ENCODE results near the gene AKAP11. TPM values are rescaled to one million over a fixed set of nuclear protein-coding genes. Genes with fewer than 3 reads are reported as not detected.

Gene AKAP11
- total RNA-seq, 1 donor from 2014 or later: 19.8 TPM

DNA sequence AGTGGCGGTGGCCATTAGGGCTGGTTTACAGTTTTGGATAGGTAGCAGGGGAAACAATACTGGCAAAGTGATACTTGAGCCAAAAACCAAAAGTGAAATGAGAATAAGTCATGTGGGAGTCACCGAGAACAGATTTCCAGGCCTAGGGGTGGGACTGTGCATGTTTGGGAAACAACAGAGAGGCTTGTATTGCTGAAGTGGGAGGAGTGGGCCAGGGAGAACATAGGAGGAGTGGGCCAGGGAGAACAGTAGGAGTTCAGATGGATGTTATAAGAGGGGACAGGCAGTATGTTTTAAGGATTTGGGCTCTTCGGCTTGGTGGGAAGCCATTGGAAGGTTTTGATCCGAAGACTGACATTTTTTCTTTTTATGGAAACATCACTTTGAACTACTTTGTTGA is 35.5 kb downstream of the AKAP11 start:
- H3K27me3 ChIP-seq (ENCODE audit: control insufficient read depth, insufficient read depth, low read length): no peaks in the 10 kb centered on the region
- H3K4me3 ChIP-seq (ENCODE audit: low read depth, low read length): no peak overlapping the region
- no peak for DNase-seq (ENCODE audit: low read depth)
- H3K36me3 ChIP-seq (ENCODE audit: control insufficient read depth, insufficient read depth, low read length): peaks cover 1% of the 10 kb centered on the region
- TF ChIP-seq, protein P1, sequence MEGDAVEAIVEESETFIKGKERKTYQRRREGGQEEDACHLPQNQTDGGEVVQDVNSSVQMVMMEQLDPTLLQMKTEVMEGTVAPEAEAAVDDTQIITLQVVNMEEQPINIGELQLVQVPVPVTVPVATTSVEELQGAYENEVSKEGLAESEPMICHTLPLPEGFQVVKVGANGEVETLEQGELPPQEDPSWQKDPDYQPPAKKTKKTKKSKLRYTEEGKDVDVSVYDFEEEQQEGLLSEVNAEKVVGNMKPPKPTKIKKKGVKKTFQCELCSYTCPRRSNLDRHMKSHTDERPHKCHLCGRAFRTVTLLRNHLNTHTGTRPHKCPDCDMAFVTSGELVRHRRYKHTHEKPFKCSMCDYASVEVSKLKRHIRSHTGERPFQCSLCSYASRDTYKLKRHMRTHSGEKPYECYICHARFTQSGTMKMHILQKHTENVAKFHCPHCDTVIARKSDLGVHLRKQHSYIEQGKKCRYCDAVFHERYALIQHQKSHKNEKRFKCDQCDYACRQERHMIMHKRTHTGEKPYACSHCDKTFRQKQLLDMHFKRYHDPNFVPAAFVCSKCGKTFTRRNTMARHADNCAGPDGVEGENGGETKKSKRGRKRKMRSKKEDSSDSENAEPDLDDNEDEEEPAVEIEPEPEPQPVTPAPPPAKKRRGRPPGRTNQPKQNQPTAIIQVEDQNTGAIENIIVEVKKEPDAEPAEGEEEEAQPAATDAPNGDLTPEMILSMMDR (IDR thresholded peaks at IDR 0.05; ENCODE audit: insufficient read depth, low read length, poor library complexity, severe bottlenecking): no peak

DNA sequence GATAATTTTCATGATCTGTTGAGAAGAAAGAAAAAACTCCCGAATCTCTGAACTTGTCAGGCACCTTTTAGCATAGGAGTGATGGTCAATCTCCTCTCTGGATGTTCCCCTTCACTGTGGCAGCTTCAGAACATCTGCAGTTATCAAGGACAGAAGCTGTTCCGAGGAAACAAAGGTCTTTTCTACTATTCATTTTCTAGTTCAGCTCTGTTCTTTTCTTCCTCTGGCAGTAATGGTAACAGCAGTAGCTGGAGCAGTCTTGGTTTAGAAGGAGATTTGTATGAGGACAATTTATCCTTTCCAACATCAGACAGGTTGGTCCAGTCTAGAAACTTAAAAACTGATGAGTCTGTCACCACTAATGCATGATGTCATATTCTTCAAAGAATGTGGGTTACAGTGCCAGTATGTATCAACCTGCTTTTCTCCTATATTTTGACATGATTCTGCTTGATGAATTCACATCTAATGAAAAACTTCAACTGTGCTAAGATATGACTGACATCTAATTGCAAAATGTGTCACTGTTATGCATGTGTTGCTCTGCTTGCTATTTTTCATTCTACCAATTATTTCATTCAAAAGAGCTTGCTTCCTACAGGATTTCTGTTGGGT is 41.0 kb downstream of the AKAP11 start:
- no peak for DNase-seq (ENCODE audit: low read depth)
- TF ChIP-seq, protein P1 (IDR thresholded peaks at IDR 0.05; ENCODE audit: insufficient read depth, low read length, poor library complexity, severe bottlenecking): no peak

DNA sequence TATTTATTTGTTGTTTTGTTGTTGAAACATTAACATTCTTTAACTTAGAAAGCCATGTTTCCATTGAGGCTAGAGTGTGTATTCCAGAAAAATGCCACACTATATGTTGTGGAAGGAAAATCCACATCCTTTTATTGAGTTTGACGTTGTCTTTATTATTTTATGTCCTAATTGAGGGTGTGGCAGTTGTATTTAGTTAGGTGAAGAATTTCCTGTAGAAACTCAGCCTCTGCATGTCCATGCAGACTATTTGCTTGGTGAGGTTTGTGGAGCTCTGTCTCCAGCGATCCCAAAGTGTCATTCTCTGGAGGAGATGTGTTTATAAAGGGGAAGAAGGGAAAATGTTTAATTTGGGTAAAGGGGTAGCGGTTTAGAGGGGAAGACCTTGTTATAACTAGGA is 46.6 kb downstream of the AKAP11 start:
- no peak for DNase-seq (ENCODE audit: low read depth)
- H3K27me3 ChIP-seq (ENCODE audit: control insufficient read depth, insufficient read depth, low read length): no peaks in the 10 kb centered on the region
- no peak overlapping the region for H3K4me3 ChIP-seq (ENCODE audit: low read depth, low read length)
- TF ChIP-seq, protein P1 (IDR thresholded peaks at IDR 0.05; ENCODE audit: insufficient read depth, low read length, poor library complexity, severe bottlenecking): no peak
- no peaks in the 10 kb centered on the region for H3K36me3 ChIP-seq (ENCODE audit: control insufficient read depth, insufficient read depth, low read length)

More for the DNA sequence above, 41.0 kb downstream of the AKAP11 start:
- Histone ChIP-seq H3K36me3 (ENCODE audit: control insufficient read depth, insufficient read depth, low read length) (no peaks in the 10 kb centered on the region), H3K27me3 (ENCODE audit: control insufficient read depth, insufficient read depth, low read length) (no peaks in the 10 kb centered on the region), H3K4me3 (ENCODE audit: low read depth, low read length) (no peak overlapping the region)

DNA sequence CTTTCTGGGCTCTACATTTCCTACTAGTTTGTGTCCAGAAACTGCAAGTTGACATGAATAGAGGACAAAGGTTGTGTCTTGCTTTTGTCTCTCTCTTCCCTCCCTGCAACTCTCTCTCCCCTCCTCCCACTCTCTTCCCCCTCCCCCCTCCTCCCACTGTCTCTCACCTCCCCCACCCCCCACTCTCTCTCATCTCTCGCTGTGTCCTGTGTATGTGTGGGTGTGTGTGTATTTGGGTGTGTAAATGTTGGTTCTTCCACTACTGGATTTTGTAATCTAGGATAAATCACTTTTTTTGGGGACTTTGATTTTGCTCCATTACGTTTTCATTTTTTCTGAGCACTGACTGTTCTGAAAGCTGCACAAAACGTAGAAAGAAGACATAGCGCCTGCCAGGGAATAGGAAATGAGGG is 48.4 kb downstream of the AKAP11 start:
- TF ChIP-seq, protein P1 (IDR thresholded peaks at IDR 0.05; ENCODE audit: insufficient read depth, low read length, poor library complexity, severe bottlenecking): no peak
- H3K27me3 ChIP-seq (ENCODE audit: control insufficient read depth, insufficient read depth, low read length): no peaks in the 10 kb centered on the region
- H3K36me3 ChIP-seq (ENCODE audit: control insufficient read depth, insufficient read depth, low read length): no peaks in the 10 kb centered on the region
- DNase-seq (ENCODE audit: low read depth): no peak
- no peak overlapping the region for H3K4me3 ChIP-seq (ENCODE audit: low read depth, low read length)

DNA sequence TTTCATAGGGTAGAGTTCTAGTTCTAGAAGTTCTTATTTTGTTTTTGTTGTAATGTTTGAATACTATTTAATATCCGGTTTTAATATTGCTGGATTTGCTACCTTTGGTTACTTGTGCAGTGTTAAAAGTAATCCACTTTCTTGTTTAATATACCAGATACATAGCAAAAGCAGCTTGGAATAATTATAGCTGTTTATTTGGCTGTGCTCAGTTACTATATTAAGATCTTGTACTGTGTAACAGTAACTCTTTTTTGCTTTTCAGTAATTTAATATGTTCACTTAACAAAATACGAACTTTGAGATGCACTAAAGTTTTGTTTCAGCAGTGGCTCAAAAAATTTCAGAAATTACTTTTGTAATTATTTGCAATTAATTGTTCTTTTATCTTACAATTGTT is 50.9 kb downstream of the AKAP11 start:
- no peak for DNase-seq (ENCODE audit: low read depth)
- no peak overlapping the region for H3K4me3 ChIP-seq (ENCODE audit: low read depth, low read length)
- H3K27me3 ChIP-seq (ENCODE audit: control insufficient read depth, insufficient read depth, low read length): no peaks in the 10 kb centered on the region
- no peaks in the 10 kb centered on the region for H3K36me3 ChIP-seq (ENCODE audit: control insufficient read depth, insufficient read depth, low read length)
- TF ChIP-seq, protein P1 (IDR thresholded peaks at IDR 0.05; ENCODE audit: insufficient read depth, low read length, poor library complexity, severe bottlenecking): no peak

DNA sequence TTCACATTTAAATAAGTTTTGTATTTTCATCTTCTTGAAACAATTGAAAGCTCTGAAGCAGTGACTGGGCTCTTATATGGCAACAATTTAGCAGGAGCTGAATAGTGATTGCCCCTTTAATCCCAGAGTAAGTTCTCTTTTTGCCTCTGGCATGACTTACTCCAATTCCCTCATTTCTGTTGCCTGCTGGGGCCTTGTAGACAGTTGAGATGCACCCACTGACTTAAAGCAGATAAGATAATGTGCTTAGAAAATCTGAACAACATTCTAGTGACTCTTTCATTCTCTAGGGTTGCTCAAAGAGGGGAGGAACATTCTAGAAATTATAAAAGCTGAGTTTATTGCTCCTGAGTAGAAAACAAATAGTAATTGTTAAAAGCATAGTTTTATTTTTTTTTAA is 52.8 kb downstream of the AKAP11 start:
- no peak overlapping the region for H3K4me3 ChIP-seq (ENCODE audit: low read depth, low read length)
- TF ChIP-seq, protein P1 (IDR thresholded peaks at IDR 0.05; ENCODE audit: insufficient read depth, low read length, poor library complexity, severe bottlenecking): no peak
- no peak for DNase-seq (ENCODE audit: low read depth)
- no peaks in the 10 kb centered on the region for H3K36me3 ChIP-seq (ENCODE audit: control insufficient read depth, insufficient read depth, low read length)
- no peaks in the 10 kb centered on the region for H3K27me3 ChIP-seq (ENCODE audit: control insufficient read depth, insufficient read depth, low read length)
